ENCODE results near the gene MUC21.

DNA sequence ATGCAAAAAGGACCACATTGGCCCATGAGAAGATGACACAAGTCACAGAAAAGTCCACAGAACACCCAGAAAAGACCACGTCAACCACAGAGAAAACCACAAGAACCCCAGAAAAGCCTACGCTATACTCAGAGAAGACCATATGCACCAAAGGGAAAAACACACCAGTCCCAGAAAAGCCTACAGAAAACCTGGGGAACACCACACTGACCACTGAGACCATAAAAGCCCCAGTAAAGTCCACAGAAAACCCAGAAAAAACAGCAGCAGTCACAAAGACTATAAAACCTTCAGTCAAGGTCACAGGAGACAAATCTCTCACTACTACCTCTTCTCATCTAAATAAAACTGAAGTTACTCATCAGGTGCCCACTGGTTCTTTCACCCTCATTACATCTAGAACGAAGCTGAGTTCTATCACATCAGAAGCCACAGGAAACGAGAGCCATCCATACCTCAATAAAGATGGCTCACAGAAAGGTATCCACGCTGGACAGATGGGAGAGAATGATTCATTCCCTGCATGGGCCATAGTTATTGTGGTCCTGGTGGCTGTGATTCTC lies 31.5 kb upstream of the MUC21 start:
- TF ChIP-seq, protein P1, sequence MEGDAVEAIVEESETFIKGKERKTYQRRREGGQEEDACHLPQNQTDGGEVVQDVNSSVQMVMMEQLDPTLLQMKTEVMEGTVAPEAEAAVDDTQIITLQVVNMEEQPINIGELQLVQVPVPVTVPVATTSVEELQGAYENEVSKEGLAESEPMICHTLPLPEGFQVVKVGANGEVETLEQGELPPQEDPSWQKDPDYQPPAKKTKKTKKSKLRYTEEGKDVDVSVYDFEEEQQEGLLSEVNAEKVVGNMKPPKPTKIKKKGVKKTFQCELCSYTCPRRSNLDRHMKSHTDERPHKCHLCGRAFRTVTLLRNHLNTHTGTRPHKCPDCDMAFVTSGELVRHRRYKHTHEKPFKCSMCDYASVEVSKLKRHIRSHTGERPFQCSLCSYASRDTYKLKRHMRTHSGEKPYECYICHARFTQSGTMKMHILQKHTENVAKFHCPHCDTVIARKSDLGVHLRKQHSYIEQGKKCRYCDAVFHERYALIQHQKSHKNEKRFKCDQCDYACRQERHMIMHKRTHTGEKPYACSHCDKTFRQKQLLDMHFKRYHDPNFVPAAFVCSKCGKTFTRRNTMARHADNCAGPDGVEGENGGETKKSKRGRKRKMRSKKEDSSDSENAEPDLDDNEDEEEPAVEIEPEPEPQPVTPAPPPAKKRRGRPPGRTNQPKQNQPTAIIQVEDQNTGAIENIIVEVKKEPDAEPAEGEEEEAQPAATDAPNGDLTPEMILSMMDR (IDR thresholded peaks at IDR 0.05) = no peak
- TF ChIP-seq POLR2A (IDR thresholded peaks at IDR 0.05) = no peak

Measured in thyroid gland (tissue), 4 donors.